Measurements from ENCODE around the gene PIN1.

PIN1 gene

DNA sequence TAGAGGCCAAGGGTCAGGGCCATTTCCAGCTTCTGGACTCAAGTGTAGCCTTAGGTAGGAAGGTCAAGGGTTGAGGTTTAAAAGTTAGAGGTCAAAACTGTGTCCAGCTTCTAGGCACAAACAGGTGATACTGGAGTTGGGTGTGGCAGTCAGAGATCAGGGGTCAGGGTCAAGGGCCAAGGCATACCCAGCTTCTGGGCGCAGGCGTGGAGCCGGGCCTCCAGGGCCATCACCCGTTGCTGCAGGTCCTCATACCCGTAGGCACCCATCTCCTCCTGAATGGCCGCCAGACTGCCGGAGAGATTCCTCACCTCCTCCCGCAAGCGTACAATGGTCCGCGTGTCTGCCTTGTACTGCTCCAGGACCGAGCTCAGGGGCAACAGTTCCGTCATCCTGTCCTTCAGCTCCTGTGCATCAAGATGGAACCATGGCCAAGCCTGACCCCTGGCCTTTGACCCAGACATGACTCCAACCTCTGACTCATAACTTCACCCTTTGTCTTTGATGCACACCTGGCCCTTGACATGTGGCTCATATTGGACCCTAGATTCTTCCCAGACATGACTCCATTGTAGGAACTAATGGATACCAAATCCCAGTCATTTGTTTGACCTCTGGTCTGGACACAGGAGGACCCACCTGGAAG, 22.1 kb downstream of the PIN1 start:
- DNase-seq = no peak

DNA sequence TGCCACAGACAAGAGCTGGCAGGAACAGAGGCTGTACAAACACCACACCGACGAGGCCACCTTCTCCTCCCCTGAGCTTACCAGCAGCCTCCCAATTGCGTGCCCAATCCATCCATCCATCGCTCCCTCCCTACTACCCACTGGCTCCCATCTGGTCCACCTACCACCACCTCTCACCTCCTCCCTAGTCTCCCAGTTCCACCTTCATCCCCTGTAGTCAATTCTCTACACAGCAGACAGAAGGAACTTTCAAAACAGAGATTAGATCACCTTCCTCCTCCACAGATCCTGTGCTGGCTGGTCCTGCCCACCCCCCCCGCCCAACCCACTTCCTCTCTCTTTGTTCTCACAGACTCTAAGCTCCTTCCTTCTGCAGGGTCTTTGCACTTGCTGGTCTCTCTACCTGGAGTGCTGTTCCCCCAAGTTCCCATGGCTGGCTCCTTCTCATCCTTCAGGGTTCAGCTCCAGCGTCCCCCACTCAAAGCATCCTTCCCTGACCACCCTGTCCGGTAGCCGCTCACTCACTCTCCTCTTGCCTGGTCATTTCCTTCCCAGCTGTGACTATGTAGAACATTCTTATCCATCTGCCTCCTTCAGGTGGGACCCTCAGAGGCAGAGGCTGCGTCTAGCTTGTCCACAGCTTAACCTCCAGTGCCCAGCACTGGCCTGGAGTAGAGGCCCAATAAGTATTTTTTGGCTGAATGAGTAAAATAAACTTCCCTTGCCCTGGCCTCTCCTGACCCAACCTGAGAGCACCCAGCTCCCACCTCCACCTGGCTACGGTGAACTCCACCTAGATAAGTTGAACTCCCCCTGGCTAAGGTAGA, 23.0 kb downstream of the PIN1 start:
- peak; percentile 31 for DNase-seq

DNA sequence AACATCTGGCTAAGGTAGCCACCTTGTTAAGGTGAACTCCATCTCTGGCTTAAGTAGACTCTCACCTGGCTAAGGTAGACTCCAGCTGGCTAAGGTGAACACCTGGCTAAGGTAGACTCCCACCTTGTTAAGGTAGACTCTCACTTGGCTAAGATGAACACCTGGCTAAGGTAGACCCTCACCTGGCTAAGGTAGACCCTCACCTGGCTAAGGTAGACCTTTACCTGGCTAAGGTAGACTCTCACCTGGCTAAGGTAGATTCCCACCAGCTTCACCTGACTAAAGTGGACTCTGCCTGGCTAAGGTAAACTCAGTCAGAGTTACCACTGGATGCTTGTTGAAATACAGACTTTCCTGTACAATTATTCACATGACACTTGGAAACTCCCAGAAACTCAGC, 23.6 kb downstream of the PIN1 start:
- no peak for DNase-seq

DNA sequence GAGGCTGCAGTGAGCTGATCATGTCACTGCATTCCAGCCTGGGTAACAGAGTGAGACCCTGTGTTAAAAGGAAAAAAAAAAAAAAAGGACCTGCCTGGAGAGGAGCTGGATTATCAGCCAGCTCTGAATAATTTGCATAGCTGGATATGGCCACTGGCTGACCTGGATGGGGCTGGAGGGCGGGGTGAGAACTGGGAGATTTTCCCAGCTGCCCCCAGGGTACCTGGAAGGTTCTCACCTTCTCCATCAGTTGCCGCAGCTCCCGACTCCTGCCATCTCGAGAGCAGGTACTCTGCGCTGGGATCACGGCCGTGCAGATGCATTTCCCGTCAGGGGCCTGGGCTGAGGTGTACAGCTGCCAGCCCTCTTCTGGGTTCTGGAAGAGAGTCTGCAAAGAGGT, 25.3 kb downstream of the PIN1 start:
- no peak for DNase-seq

DNA sequence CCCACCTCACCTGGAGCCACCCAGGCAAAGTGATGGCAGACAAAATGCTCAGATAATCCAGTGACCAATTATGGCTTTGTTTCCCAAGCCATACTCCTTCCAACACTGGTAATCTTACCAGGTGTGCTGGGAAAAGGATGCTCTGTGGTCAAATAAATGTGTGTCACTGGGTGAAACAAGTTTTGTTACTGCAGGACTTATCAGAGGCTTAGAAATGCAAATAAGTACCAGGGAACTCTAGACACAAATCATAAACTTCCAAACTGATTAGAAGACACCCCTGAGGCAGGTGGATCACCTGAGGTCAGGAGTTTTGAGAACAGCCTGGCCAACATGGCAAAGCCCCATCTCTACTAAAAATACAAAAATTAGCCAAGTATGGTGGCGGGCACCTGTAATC, 26.4 kb downstream of the PIN1 start:
- no peak for DNase-seq

DNA sequence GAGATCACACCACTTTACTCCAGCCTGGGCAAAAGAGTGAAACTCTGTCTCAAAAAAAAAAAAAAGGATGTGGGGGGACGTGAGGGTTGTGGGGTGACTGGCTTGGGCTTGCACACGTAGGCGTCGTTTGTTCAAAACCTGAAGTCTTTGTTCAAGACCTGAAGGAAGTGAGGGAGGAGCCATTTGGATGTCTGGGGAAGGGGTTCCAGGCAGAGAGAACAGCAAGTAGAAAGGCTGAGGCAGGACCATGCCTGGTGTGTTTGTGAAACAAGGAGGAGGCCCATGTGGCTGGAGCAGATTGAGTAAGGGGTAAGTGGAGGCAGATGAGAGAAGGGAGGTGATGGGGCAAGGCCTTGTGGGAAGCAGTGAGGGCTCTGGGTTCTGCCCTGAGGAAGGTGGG, 27.8 kb downstream of the PIN1 start:
- DNase-seq = no peak

DNA sequence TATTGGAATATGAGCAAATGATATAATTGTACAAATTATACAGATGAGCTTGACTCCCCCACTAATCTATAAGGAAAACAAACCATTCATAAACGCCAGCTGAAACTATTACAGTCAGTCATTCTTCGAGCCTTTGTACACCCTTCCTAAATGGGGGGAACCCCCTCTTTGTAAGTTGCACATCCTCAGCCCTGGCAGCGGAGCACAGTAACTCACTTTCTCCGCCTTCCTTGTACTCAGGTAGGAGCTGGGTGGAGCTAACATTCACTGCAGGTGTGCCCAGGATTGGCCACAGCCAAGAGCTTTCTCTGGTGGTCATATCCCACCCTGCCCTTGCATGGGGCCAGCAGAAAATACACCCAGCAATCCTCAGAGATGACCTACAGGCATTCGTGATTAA, 28.6 kb downstream of the PIN1 start:
- no peak for DNase-seq

DNA sequence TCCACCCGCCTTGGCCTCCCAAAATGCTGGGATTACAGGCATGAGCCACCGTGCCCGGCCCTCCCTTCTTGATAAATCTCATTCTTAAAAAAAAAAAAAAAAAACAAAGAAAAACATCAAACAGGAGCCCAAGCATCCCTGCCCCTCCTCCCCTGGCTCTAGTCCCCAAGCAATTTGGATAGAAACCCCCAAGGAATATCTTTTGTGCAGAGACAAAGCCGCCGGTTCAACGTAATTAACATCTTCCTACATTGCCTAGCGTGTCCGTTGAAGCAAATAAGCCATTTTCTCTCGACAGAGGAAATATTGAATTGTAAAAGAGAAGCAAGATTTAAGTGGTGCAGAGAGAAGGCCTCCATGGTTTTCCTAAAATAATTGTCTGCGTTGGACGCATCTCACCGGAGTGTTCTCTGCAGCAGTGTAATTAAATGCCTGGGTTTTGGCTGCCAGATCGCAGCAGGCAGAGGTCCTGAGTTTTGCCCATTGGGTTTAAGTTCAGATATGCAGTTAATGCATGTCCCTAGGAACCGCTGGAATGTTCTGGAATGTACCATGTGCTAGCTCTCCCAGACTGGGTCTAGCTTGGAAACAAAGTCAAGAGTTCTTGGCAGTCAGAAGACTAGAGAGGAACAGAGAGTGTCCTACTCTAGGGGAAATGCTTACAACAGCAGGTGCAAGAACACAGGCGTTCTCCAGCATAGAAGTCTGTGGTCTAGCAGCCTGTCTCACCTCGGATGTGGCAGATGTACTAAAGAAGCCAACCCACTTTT, 30.8 kb downstream of the PIN1 start:
- DNase-seq = no peak

DNA sequence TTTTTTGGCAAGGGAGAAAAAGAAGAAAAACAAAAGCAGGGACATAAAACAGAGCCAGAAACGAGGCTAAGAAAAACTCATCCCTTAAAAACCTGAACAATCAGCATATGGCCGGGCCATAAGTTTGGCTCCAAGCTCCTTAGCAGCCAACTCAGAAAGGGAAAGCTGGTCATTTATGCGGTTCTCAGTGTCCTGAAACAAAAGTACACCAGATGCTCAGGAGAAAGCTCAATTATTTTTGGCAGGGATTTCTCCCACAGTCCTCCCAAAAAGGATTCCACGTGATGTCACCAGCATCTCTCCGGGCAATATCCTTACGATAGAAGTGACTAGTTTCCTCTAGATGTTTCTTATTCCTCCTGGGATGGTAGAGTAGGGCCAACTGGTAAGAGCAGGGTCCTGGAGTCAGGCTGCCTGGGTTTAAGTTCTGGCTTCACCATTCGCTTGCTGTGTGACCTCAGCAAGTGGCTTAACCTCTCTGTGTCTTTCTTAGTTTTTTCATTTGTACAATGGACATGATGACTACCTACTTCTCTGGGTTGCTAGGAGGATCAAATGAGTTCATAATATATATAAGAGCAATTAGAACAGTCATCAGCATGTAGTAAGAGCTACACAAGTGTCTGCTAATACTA, 34.0 kb downstream of the PIN1 start:
- DNase-seq = no peak

DNA sequence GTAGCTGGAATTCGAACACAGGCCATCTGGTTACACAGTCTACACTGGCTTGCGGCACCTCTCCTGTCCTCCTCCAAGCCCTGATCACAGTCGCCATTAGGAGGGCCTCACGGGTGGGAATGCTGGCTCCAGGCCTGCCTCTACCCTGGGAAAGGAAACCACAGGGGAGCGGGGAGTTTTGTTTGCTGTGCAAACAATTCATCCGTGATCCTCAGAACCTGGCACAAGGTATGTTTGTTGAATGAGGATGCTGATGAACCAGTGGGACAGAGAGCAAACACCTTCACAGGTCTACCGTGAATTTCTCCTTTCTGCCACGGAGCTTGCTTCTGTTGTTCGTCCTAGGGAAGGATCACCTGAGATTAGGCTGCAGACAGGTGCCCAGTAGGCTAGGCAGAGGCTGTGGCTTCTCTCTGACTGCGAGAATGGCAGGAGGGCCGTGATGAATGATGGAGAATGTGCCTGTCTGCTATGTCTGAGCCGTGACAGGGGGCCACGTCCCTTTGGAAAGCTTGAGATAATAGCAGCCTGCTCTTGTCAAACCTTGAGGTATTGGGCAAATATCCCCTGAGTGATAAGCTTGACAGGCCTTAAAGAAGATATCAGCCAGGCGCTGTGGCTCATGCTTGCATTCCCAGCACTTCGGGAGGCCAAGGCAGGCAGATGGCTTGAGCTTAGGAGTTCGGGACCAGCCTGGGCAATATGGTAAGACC, 36.7 kb downstream of the PIN1 start:
- no peak for DNase-seq

DNA sequence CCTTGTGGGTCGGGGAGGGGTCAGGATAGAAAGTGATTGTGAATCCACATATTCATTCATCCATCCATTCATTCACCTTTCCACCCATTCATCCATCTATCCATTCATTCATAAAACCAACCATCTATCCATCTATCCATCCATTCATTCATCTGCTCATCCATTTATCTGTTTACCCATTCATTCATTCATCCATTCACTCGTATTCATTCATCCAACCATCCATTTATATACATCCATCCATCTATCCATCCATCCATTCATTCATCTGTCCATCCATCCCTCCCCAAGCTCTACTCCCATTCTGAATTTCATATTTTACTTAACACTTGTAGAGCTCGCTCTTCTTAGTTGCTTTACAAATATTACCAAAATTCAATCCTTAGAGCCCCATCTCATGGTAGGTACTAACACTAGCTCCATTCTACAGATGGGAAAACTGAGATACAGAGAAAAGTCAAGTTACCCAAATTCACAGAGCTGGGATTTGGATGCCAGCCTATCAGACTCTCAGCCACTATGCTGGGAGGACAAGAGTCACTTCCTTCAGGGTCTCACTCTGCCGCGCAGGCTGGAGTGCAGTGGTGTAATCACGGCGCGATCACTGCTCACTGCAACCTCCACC, 37.6 kb downstream of the PIN1 start:
- no peak for DNase-seq

DNA sequence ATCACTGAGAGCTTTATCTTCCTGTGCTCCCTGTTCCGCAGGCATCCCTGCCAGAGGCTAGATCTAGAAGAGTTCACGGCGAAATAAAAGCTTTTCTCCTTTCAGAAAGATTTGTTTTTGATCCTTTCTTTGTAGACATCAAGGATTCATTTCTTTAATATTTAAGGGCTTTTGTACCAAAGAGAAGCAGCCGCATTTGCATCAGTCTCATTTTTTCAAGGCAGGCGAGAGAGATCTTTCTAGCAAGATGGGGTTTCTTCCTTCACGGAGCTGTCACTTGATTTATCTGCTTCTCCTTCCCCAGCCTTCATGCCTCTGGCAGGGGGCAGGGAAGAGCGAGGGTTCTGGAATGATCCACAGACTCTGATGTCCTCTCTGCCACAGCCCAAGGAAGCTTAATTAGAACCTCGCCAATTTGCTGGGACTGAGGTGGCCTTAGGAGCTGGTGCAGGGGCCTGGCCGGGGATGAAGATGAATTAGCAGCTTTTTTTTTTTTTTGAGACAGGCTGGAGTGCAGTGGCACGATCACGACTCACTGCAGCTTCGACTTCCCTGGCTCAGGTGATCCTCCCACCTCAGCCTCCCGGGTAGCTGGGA, 40.0 kb downstream of the PIN1 start:
- no peak for DNase-seq

DNA sequence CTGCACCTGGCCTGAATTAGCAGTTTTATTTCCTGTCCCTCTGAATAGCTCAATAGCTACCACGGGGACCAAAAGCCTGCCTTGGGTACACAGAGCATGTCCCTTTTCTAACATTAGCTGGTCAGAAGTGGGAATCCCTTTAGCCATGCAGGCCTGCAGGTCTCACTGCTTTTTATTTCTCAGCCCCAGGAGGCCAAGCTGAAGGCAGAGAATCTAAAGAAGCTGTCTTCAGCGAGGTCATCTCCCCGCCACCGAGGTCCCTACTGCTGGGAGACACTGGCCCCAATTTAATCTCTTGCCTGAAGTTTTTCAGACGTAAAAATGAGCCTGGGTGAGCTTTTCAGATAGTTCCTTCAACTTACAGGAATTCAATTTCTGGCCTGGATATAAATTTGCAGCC, 40.7 kb downstream of the PIN1 start:
- DNase-seq = no peak

DNA sequence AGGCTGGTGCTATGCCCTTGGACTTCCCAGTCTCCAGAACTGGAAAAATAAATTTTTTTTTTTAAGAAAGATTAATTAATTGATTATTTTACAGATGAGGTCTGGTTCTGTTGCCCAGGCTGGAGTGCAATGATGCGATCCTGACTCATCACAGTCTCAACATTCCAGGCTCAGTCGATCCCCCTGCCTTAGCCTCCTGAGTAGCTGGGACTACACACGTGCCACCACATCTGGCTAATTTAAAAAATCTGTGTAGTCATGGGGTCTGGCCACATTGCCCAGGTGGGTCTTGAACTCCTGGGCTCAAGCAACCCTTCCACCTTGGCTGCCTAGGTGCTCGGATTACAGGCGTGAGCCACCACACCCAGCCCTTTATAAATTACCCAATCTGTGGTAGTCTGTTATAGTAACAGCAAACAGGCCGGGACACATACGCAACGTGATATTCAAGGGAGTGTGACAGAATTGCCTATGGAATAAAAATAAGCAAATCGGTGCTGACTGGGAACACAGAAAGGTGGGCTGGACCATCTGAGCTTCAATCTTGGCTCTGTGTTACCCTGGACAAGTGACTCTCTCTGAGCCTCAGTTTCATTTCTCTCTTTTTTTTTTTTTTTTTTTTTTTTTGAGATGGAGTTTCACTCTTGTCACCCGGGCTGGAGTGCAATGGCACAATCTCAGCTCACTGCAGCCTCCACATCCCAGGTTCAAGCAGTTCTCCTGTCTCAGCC, 42.8 kb downstream of the PIN1 start:
- no peak for DNase-seq

DNA sequence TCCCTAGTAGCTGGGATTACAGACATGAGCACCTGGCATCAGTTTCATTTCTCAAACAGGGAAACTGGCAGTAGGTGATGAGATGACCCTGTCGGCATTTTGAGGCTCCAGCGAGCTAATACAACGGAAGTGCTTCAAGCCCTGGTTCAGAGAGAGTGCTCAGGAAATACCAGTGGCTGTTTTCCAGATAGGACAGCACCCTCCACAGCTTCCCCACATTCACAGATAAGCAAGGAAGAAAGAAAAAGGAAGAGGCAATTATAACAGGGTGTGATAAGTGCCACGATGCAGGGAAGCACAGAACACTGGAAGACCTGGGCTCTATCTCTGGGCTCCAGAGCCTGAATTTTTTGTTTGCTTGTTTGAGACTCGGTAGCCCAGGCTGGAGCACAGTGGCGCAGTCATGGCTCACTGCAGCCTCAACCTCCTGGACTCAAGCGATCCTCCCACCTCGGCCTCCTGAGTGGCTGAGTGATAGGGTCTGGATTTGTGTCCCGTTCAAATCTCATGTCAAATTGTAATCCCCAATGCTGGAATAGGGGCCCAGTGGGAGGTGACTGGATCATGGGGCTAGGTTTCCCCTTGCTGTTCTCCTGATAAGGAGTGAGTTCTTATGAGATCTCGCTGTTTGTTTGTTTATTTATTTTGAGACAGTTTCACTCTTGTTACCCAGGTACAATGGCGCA, 43.5 kb downstream of the PIN1 start:
- DNase-seq = no peak

DNA sequence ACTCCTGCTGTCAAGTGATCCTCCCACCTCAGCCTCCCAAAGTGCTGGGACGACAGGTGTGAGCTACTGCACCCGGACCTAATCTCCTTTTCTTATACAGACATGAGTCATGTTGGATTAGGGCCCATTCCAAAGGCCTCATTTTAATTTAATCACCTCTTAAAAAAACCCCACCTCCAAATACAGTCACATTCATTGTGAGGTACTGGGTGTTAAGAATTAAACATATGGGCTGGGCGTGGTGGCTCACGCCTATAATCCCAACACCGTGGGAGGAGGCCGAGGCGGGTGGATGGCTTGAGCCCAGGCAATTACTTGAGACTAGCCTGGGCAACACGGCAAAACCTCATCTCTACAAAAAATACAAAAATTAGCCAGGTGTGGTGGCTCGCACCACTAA, 46.6 kb downstream of the PIN1 start:
- no peak for DNase-seq

DNA sequence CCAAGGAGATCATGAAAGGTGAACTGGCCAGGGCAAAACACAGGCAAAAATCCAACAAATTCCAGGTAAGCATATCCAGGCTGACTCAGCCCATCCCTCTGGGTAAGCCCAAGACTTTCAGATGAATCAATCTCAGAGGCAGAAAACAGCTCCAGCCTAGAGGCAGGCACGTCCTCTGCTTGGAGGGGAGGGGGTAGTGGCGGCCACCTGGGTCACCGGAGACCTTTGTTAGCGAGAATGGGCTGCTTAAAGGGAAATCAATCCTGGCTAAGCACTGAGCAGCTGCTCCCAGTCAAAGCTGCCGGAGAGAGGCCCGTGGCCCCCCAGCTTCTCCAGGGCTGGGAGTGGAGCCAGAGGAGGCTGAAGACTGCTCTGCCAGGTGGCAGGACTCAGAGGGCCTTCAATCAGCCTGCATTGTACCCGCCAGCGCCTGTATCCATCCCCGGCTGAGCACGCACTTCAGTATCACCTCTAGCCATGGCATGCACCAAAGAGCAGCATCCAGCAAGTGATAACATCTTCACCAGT, 48.2 kb downstream of the PIN1 start:
- no peak for DNase-seq

DNA sequence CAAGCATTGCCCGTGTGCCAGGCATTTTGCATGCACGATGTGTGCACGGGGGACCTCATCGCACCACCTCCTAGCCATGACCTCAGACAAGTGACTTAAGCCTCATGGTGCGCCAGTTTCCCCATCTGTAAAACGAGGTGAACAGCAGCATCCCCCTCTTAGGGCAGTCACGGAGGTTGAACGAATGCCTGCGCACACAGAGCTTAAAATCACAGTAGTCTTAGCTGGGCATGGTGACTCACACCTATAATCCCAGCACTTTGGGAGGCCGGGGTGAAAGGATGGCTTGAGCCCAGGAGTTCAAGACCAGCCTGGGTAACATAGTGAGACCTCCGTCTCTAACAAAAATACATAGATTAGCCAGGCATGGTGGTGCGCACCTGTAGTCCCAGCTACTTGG, 48.6 kb downstream of the PIN1 start:
- no peak for DNase-seq

DNA sequence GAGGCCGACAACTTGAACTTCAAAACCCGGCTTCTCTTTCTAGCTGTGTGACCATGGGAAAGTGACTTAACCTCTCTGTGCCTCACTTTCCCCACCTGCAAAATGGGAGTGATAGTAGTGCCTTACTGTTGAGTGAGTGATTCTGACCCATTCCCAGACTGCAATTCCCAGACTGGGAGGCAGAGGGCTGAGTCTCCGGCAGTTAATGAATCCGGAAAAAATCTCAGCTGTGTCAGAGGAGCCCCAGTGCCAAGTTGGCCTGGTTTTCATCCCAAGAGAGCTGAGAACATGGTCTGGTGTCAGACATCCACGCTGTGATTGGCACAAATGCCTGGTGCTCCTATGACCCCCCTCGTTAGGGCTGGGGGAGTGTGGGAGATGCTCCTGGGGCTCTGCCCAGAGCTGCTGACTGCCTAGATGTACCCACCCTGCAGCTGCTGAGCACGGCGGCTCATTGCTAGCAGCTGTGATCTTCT, 50.0 kb downstream of the PIN1 start:
- no peak for DNase-seq

All from effector CD8-positive, alpha-beta T cell (primary cell).